Measurements from ENCODE around the gene CPZ.

DNA sequence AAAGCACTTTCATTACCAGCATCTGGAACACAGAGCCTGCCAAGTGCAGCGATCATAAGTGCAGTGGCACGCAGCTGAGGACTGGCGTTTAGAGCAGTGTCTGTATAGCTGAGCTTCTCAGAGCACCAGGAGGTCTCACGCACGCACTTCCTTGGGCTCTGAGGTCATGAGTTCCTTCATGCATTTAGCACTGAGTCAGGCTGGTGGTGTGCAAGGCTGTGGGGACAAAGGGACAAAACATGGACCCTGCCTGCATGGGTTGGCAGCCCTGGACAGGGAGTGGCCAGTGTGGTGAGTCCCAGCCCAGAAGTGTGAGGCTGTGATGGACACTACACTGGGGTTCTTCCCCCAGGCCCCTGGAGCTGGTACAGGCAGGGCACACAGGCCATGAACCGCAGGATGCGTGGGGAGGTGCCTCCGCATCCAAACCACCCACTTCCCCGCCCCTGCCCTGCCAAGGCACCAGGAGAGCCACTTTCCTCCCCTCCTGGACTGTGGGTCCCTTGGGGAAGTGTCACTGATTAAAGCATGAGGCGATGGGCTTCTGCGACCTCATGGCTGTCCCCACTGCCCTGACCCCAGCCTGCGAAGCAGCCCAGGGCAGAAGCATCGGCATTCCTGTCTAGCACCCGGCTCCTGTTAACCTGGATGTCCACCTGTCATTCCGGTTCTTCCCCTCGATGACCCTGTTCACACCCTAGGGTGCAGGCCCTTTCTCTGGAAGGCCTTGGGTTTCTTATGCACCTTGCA is 49.6 kb upstream of the CPZ start:
- TF ChIP-seq, protein P1, sequence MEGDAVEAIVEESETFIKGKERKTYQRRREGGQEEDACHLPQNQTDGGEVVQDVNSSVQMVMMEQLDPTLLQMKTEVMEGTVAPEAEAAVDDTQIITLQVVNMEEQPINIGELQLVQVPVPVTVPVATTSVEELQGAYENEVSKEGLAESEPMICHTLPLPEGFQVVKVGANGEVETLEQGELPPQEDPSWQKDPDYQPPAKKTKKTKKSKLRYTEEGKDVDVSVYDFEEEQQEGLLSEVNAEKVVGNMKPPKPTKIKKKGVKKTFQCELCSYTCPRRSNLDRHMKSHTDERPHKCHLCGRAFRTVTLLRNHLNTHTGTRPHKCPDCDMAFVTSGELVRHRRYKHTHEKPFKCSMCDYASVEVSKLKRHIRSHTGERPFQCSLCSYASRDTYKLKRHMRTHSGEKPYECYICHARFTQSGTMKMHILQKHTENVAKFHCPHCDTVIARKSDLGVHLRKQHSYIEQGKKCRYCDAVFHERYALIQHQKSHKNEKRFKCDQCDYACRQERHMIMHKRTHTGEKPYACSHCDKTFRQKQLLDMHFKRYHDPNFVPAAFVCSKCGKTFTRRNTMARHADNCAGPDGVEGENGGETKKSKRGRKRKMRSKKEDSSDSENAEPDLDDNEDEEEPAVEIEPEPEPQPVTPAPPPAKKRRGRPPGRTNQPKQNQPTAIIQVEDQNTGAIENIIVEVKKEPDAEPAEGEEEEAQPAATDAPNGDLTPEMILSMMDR (conservative IDR thresholded peaks at IDR 0.05; ENCODE audit: low read depth in 2 of 2) = no peak
- TF ChIP-seq, protein P2, sequence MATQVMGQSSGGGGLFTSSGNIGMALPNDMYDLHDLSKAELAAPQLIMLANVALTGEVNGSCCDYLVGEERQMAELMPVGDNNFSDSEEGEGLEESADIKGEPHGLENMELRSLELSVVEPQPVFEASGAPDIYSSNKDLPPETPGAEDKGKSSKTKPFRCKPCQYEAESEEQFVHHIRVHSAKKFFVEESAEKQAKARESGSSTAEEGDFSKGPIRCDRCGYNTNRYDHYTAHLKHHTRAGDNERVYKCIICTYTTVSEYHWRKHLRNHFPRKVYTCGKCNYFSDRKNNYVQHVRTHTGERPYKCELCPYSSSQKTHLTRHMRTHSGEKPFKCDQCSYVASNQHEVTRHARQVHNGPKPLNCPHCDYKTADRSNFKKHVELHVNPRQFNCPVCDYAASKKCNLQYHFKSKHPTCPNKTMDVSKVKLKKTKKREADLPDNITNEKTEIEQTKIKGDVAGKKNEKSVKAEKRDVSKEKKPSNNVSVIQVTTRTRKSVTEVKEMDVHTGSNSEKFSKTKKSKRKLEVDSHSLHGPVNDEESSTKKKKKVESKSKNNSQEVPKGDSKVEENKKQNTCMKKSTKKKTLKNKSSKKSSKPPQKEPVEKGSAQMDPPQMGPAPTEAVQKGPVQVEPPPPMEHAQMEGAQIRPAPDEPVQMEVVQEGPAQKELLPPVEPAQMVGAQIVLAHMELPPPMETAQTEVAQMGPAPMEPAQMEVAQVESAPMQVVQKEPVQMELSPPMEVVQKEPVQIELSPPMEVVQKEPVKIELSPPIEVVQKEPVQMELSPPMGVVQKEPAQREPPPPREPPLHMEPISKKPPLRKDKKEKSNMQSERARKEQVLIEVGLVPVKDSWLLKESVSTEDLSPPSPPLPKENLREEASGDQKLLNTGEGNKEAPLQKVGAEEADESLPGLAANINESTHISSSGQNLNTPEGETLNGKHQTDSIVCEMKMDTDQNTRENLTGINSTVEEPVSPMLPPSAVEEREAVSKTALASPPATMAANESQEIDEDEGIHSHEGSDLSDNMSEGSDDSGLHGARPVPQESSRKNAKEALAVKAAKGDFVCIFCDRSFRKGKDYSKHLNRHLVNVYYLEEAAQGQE (IDR thresholded peaks at IDR 0.05; ENCODE audit: unreplicated experiment) = no peak
- no peak for TF ChIP-seq EZH2phosphoT487 (IDR thresholded peaks at IDR 0.05; ENCODE audit: unreplicated experiment)
- no peak for TF ChIP-seq EZH2 (IDR thresholded peaks at IDR 0.05; ENCODE audit: low read depth, unreplicated experiment)
- TF ChIP-seq, protein P3, sequence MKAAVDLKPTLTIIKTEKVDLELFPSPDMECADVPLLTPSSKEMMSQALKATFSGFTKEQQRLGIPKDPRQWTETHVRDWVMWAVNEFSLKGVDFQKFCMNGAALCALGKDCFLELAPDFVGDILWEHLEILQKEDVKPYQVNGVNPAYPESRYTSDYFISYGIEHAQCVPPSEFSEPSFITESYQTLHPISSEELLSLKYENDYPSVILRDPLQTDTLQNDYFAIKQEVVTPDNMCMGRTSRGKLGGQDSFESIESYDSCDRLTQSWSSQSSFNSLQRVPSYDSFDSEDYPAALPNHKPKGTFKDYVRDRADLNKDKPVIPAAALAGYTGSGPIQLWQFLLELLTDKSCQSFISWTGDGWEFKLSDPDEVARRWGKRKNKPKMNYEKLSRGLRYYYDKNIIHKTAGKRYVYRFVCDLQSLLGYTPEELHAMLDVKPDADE (IDR thresholded peaks at IDR 0.05) = no peak
- no peak for TF ChIP-seq CREB1 (CRISPR knock-in tag; IDR thresholded peaks at IDR 0.05; ENCODE audit: low read depth)
- no peak for TF ChIP-seq POLR2AphosphoS5 (IDR thresholded peaks at IDR 0.05; ENCODE audit: low read depth)
- no peak for TF ChIP-seq JUNB (IDR thresholded peaks at IDR 0.05; ENCODE audit: unreplicated experiment)
- no peak for TF ChIP-seq NANOG (IDR thresholded peaks at IDR 0.05; ENCODE audit: borderline replicate concordance)
- TF ChIP-seq, protein P4, sequence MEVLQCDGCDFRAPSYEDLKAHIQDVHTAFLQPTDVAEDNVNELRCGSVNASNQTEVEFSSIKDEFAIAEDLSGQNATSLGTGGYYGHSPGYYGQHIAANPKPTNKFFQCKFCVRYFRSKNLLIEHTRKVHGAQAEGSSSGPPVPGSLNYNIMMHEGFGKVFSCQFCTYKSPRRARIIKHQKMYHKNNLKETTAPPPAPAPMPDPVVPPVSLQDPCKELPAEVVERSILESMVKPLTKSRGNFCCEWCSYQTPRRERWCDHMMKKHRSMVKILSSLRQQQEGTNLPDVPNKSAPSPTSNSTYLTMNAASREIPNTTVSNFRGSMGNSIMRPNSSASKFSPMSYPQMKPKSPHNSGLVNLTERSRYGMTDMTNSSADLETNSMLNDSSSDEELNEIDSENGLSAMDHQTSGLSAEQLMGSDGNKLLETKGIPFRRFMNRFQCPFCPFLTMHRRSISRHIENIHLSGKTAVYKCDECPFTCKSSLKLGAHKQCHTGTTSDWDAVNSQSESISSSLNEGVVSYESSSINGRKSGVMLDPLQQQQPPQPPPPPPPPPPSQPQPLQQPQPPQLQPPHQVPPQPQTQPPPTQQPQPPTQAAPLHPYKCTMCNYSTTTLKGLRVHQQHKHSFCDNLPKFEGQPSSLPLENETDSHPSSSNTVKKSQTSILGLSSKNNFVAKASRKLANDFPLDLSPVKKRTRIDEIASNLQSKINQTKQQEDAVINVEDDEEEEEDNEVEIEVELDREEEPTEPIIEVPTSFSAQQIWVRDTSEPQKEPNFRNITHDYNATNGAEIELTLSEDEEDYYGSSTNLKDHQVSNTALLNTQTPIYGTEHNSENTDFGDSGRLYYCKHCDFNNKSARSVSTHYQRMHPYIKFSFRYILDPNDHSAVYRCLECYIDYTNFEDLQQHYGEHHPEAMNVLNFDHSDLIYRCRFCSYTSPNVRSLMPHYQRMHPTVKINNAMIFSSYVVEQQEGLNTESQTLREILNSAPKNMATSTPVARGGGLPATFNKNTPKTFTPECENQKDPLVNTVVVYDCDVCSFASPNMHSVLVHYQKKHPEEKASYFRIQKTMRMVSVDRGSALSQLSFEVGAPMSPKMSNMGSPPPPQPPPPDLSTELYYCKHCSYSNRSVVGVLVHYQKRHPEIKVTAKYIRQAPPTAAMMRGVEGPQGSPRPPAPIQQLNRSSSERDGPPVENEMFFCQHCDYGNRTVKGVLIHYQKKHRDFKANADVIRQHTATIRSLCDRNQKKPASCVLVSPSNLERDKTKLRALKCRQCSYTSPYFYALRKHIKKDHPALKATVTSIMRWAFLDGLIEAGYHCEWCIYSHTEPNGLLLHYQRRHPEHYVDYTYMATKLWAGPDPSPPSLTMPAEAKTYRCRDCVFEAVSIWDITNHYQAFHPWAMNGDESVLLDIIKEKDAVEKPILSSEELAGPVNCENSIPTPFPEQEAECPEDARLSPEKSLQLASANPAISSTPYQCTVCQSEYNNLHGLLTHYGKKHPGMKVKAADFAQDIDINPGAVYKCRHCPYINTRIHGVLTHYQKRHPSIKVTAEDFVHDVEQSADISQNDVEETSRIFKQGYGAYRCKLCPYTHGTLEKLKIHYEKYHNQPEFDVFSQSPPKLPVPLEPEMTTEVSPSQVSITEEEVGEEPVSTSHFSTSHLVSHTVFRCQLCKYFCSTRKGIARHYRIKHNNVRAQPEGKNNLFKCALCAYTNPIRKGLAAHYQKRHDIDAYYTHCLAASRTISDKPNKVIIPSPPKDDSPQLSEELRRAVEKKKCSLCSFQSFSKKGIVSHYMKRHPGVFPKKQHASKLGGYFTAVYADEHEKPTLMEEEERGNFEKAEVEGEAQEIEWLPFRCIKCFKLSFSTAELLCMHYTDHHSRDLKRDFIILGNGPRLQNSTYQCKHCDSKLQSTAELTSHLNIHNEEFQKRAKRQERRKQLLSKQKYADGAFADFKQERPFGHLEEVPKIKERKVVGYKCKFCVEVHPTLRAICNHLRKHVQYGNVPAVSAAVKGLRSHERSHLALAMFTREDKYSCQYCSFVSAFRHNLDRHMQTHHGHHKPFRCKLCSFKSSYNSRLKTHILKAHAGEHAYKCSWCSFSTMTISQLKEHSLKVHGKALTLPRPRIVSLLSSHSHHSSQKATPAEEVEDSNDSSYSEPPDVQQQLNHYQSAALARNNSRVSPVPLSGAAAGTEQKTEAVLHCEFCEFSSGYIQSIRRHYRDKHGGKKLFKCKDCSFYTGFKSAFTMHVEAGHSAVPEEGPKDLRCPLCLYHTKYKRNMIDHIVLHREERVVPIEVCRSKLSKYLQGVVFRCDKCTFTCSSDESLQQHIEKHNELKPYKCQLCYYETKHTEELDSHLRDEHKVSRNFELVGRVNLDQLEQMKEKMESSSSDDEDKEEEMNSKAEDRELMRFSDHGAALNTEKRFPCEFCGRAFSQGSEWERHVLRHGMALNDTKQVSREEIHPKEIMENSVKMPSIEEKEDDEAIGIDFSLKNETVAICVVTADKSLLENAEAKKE (CRISPR knock-in tag; IDR thresholded peaks at IDR 0.05) = no peak
- no peak for TF ChIP-seq STAT1 (IDR thresholded peaks at IDR 0.05; ENCODE audit: unreplicated experiment)
- TF ChIP-seq ZNF114 (CRISPR knock-in tag; IDR thresholded peaks at IDR 0.05) = no peak
- no peak for TF ChIP-seq ZNF331 (CRISPR knock-in tag; IDR thresholded peaks at IDR 0.05; ENCODE audit: low read depth)

All from GM23338 (cell line).